GM08714 (cell line): ENCODE results near the gene JAG2.

Source experiments
- H3K4me3 ChIP-seq: fragments of 200-500 bp; sonication (Bioruptor generic); 2 replicates; pipeline ENCODE4 v1.5.1; 2014; ENCODE audit warnings: mild to moderate bottlenecking, low read length, inconsistent platforms
- ZNF274 ChIP-seq: IDR thresholded peaks from 2 replicates; pipeline ENCODE4 v1.6.1; 2012; ENCODE audit warnings: mild to moderate bottlenecking, low read depth, low read length

JAG2 gene

DNA sequence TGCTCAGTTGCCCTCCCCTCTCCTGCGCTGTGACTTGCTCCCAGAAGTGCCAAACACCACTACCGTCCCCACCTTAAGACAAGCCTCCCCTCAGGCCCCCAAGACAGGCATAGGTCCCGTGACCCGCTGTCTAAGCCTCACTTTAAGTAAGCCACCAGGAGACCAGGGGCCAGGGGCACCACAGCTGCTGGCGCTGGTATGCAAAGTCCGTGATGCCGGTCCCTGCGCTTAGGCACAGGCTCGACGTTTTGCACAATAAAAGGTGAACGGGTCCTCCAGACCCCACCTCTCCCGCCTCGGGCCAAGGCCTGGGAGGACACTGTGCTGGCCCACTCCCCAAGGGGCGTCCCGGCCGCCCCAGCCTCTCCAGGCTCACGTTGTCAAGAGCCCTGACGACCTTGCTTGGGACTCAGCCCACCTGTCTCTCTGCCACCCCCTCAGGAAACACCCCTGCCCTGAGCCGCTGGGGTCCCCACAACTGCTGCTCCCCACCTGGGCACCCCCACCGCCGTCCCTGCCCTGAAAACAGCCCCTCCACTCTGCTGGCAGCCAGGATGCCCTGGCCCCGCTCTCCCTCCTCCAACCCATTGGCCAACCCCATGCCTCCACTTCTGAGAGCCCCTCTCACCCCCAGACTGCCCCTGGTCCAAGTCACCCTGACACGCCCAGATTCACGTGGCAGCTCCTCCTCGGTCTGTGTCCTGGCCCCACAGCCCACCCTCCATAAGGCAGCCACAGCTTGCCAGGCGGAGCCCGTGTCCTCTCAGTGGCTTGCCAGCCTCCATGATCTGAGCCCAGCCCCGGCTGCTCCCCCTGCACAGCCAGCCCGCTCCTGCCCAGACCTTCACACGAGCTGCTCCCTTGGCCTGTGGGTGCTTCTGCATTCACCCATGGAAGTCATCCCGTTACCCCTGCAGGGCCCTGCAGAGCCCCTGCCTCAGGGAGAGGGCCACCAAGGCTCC lies 11.9 kb downstream of the JAG2 start:
- TF ChIP-seq ZNF274, result no peak
- H3K4me3 ChIP-seq, result no peak overlapping the region

DNA sequence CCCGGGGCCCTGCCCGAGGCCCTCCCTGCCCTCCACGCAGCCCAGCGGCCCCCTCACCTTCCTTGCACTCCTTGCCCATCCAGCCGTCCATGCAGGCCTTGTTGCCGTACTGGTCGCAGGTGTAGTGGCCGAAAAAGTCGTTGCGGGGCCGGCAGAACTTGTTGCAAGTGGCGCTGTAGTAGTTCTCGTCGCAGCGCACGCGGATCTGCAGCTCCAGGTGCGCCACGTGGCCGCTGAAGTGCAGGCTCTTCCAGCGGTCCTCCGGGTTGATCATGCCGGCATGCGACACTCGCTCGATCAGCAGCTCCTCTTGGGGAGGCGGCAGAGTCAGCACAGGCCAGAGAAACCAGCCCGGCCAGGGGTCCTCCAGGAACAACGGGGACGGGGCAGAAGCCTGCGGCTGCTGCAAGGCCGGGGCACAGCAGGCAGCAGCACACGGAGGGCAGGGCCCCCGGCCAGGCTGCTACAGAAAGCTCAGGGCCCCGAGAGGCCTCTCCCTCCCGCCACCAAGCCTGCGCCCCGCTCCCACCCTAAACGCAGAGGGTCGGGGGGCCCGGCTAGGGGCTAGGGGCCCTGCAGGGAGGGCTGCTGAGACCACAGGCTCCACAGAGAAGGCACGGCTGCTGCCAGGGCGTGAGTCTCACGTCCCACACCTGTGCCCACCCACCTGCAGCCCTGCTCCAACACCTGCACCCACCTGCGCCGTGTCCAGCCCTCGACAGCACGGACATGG lies 12.7 kb downstream of the JAG2 start:
- no peak for TF ChIP-seq ZNF274
- no peak overlapping the region for H3K4me3 ChIP-seq

DNA sequence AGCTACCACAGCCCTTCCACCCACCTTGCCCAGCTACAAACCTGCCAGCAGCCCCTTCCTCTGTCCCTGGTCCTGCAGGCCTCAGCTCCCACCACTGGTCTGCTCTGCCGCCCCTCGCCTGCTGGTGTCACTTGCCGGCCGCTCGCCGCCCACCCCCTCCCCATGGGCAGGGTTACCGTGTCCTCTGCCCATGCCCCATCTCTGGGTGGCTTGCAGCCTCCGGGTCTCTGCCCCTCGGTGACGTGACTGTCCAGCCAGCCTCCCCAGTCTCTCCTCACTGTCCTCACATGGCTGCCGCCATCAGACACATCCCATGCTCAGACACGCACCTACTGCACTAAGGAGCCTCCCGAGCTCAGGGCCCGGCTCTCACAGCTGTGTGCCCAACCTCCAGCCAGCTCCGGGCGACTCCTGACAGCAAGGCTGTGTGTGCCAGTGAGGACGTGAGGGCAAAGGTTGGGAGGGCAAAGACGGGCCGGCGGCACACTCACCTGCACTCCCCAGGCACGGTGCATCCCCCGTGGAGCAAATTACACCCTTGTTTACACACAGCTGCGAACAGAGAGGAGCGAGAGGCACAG lies 13.4 kb downstream of the JAG2 start:
- no peak overlapping the region for H3K4me3 ChIP-seq
- no peak for TF ChIP-seq ZNF274

DNA sequence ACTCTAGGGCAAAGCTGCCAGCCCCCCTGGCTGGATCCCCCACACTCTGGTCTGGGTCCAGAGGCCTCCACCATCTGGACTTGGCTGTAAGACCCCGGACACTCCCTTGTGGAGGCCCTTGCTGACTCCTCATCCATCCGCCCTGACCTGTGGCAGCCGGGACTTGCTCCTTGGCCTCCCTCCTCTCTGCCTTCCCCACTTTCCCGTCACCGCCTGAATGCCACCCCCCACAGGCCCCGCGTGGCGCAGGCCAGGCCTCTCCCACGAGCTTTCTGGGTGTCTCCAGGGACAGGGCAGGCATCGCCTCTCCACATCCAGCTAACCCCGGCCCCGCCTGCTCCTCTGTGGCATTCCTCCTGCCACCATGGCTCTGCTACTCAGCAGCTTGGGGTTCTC lies 14.1 kb downstream of the JAG2 start:
- no peak for TF ChIP-seq ZNF274
- H3K4me3 ChIP-seq, result no peak overlapping the region

DNA sequence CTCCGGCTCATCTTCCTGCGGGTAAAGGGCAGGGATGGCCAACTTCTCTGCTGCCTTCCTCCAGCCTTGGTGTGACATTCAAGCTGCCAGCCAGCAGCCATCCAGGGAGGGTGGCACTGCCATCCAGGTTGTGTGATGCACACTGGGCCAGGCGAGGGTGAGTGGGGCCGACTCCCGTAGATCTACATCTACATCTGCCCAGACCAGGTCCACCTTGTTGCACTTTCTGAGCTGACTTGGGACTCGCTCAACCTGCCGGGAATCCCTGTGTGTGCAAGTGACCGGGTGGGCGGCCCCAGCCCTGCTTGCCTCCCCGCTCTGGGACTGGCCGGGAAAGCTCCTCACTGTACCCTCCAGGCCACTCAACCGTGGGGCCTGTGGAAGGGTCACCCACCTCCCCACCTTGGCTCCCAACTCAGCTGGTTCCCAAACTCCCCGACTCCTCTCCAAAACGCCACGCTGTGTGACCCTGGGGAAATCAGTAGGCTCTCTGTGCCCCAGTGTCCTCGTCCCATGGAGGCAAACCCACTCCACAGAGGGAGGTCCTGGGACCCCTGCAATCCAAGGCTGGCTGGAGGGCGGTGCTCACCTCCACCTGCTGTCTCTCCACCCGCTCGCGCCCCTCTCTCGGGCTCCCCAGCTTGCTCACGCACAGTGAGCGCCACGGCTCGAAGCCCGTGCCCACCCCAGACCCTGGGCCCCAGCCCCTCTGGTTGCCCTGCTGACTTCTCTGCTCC lies 14.7 kb downstream of the JAG2 start:
- TF ChIP-seq ZNF274, result no peak
- H3K4me3 ChIP-seq, result no peak overlapping the region

DNA sequence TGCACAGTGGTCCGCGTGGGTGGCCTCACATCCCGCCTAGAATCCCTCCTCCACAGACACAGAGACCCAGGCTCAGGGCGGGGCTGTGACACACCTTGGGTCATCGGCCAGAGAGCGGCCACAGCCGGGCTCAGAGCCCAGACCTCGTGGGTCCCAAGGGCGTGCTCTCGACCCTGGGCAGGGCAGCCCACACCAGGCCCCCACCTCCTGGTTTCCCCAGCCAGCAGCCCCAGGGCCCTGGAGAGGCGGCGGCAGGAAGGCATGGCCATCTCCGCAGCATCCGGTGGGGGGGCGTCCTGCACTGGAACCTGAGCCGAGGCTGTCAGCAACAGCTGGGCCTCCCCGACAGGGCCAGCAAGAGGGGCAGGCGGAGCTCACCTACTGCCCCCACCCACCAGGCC lies 15.2 kb downstream of the JAG2 start:
- TF ChIP-seq ZNF274, result no peak
- H3K4me3 ChIP-seq, result no peak overlapping the region

DNA sequence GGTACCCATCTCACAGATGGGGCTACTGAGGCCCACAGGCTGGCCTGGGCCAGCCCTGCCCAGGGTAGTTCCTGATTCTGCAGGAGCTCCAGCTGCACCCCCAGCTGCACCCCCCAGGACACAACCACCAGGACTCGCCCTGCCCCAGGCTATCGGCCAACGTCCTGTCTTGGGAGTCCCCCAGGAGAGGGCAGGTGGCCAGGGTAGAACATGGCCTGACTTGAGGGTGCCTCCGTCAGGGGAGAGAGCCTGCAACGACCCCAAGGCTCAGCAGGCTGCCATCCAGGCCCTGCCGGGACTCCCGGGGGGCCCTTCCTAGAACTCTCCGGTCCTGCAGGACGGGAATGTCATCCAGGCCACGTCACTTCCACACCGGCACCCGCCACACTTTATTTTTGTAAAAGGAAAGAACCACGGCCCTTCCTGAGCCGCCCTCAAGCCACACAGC lies 15.8 kb downstream of the JAG2 start:
- TF ChIP-seq ZNF274, result no peak
- H3K4me3 ChIP-seq, result no peak overlapping the region

DNA sequence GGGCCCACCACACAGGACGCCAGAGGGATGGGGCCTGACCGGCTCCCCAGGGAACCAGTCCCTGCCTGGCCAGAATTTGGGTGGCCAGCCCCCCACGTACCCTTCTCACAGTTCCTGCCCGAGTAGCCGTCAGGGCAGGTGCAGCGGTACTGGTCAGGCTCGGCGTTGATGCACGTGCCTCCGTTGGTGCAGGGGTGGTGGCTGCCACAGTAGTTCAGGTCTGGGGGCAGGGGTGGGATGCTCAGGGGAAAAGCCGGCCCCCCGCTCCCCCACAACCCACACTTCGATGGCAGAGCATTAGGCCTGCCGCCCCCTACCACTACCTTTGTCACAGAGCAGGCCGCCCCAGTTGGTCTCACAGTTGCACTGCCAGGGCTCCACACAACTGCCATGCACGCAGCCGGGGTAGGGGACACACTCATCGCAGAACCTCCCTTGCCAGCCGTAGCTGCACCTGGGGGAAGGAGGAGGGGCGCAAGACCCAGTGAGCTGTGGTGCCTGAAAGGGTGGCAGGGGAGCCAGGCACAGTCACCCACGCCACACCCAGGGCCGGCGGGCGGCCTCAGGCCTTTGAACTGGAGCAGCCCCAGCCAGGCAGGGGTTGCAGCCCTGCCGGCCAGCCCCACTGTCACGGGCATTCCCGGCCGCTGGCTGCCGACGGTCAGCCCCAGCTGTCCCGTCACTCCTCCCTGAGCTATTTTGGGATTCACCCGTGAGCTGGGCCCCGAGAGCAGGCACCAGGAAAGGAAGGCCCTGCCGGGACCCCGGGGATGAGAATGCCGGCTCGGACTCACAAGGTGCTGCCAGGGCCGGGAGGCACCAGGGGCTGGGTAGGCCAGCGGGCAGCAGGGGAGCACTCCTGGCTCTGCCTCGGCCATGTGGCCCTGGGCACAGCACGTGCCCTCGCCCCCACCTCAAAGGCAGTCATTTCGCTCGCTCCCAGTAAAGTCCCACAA lies 16.5 kb downstream of the JAG2 start:
- no peak overlapping the region for H3K4me3 ChIP-seq
- TF ChIP-seq ZNF274, result no peak

DNA sequence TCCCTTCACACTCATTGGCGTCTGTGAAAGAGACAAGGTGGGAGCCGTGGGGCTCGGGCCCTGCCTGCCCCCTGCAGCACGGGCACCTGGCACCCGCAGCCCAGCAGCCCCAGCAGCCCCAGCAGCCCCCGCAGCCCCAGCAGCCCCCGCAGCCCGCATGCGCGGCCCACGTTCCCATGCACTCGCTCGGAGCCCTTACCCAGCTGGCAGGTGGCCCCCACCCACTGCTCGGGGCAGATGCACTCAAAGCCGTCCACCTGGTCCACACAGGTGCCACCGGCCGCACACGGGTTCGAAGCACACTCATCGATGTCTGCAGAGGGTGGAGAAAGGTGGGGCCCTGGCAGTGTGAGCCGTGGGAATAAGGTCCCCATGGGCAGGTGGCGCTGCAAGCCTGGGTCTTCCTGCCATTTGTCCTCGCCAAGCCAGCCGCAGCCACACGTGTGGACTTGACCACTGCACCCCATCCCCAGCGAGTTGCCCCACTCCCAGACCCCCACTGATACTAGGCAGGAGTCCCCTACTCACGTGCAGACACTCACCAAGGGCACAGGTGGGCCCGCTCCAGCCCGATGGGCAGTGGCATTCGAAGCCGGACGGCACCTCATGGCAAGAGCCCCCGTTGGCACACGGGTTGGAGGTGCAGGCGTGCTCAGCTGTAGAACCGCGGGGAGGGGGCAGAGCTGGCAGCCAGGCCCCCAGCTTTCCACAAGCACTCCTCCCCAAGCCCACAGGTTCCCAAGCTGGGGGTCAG lies 17.3 kb downstream of the JAG2 start:
- TF ChIP-seq ZNF274, result no peak
- no peak overlapping the region for H3K4me3 ChIP-seq

DNA sequence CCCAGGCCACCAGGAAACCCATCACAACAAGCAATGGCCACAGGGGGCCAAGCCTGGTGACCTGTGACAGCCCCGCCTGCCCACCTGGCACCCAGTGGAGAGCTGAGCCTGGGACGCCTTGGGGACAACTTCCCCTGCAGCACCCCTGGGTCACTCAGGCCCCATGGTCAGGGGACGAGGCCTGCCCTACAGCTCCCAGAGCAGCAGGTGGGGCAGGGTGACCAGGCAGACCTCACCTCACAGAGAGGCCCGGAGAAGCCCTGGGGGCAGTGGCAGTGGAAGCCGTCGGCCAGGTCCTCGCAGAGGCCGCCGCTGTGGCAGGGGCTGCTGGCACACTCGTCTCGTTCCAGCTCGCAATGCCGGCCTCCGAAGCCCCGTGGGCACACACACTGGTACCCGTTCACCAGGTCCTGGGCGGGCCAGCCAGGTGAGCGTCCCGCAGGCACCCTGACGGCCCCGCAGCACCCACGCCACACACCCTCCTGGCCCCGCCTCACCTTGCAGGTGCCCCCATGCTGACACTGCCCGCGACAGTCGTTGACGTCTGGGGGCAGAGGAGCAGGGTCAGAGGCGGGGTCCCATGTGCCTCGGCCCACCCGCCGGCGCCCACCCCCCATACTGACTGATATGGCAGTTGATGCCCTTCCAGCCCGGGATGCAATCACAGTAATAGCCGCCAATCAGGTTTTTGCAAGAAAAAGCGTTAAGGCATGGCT lies 18.1 kb downstream of the JAG2 start:
- no peak for TF ChIP-seq ZNF274
- no peak overlapping the region for H3K4me3 ChIP-seq

DNA sequence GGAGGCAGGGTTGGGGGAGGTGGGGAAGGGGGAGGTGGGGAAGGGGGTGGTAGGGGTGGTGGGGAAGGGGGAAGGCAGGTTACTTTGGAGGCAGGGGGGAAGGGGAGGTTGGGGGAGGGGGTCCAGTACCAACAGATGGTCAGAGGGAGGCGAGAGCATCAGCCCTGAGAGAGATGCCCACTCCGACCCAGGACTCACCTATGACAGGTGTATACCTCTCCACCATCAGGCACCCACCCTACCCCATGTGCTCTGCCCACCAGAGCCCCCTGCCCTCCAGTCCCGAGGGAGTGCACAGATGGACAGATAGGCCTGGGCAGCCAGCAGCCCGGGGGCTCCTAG lies 18.6 kb downstream of the JAG2 start:
- no peak overlapping the region for H3K4me3 ChIP-seq
- no peak for TF ChIP-seq ZNF274

DNA sequence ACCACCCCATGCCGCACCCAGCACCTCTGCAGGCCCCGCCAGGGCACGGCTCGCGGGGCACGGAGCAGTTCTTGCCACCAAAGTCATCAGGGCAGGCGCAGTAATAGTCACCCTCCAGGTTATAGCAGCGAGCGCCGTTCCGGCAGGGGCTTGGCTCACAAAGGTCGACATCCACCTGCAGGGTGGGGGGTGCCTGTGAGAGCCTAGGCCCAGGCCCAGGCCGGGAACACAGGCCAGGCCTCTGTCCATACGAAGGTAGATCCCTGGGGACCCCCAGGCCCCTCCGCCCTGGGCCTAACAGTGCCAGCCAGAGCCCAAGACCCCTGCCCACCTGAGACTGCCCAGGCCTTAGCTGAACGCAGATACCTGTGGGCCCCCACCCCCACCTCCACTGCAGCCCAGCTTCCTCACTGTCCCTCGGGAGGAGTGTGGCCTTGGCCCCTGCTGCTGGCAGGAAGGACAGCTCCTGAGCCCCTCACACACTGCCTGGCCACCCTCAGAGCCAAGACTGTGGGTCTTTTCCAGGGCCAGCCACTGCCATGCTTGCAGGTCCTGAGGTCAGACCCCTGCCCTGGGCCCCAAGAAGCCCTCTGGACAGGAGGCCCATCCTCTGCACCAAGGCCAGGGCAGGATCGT lies 19.3 kb downstream of the JAG2 start:
- TF ChIP-seq ZNF274, result no peak

More for the DNA sequence above, 19.3 kb downstream of the JAG2 start:
- no peak overlapping the region for H3K4me3 ChIP-seq
